ENCODE results near the gene ST6GALNAC6. TPM values are rescaled to one million over a fixed set of nuclear protein-coding genes. Genes with fewer than 3 reads are reported as not detected.
A peak's percentile ranks its signal among the peaks of the same experiment; 100 is the strongest.

ST6GALNAC6 gene
- total RNA-seq, 1 experiment from 2014 or later, result 16.5 TPM

GRCh38 chr9:127927988-127928675 lies 28.7 kb upstream of the ST6GALNAC6 start:
- no peaks in the 10 kb centered on the region for H3K27me3 Mint-ChIP-seq (ENCODE audit: insufficient read depth, unreplicated experiment)
- H3K4me3 Mint-ChIP-seq (ENCODE audit: unreplicated experiment), result peak overlapping the region; percentile 65
- POLR2A ChIA-PET, result interaction anchor here (0.6 to 0.7 kb wide), 2 partner anchors 13 to 127 kb away, joined by 3 read pairs; no protein-coding TSS in a partner anchor
- intact Hi-C loops (cut with micrococcal nuclease), result loop anchor here (10.0 kb wide), 1 partner anchor 713 kb away; no protein-coding TSS in a partner anchor
- DNase-seq (ENCODE audit: unreplicated experiment), result peak; percentile 35
- H3K27ac Mint-ChIP-seq (ENCODE audit: low read depth, unreplicated experiment), result no peak overlapping the region
- BruUV-seq (replicated peaks), result no TSS peak
- no peaks in the 10 kb centered on the region for H3K36me3 Mint-ChIP-seq (ENCODE audit: insufficient read depth, unreplicated experiment)
- H3K4me1 Mint-ChIP-seq (ENCODE audit: insufficient read depth, unreplicated experiment), result peaks cover 18% of the 10 kb centered on the region
- no peaks in the 10 kb centered on the region for H3K9me3 Mint-ChIP-seq (ENCODE audit: unreplicated experiment)
- CTCF ChIA-PET, result interaction anchor here (0.6 to 1.0 kb wide), 4 partner anchors 14 to 189 kb away, joined by 3 to 6 read pairs (median 5); no protein-coding TSS in a partner anchor
- no peak for TF ChIP-seq CTCF (IDR thresholded peaks at IDR 0.05; ENCODE audit: unreplicated experiment)

GRCh38 chr9:127927201-127927987 lies 28.0 kb upstream of the ST6GALNAC6 start:
- ChIA-PET CTCF (interaction anchor here (0.7 kb wide), 1 partner anchor 45 kb away, joined by 3 read pairs; no protein-coding TSS in a partner anchor), POLR2A (interaction anchor here (0.6 to 0.7 kb wide), 2 partner anchors 13 to 128 kb away, joined by 3 read pairs; no protein-coding TSS in a partner anchor)
- no peaks in the 10 kb centered on the region for H3K9me3 Mint-ChIP-seq (ENCODE audit: unreplicated experiment)
- H3K36me3 Mint-ChIP-seq (ENCODE audit: insufficient read depth, unreplicated experiment), result no peaks in the 10 kb centered on the region
- BruUV-seq (replicated peaks), result no TSS peak
- peak; percentile 67 for DNase-seq (ENCODE audit: unreplicated experiment)
- H3K27ac Mint-ChIP-seq (ENCODE audit: low read depth, unreplicated experiment), result no peak overlapping the region
- no peak for TF ChIP-seq CTCF (IDR thresholded peaks at IDR 0.05; ENCODE audit: unreplicated experiment)
- intact Hi-C loops (cut with micrococcal nuclease), result loop anchor here (10.0 kb wide), 1 partner anchor 713 kb away; no protein-coding TSS in a partner anchor
- H3K4me1 Mint-ChIP-seq (ENCODE audit: insufficient read depth, unreplicated experiment), result peaks cover 12% of the 10 kb centered on the region
- H3K27me3 Mint-ChIP-seq (ENCODE audit: insufficient read depth, unreplicated experiment), result no peaks in the 10 kb centered on the region
- H3K4me3 Mint-ChIP-seq (ENCODE audit: unreplicated experiment), result peak overlapping the region; percentile 65

- ChIA-PET CTCF (interaction anchor here (0.7 to 1.1 kb wide), 2 partner anchors 44 to 108 kb away, joined by 3 read pairs; no protein-coding TSS in a partner anchor), POLR2A (no interaction called here)
- intact Hi-C loops (cut with micrococcal nuclease), result loop anchor here (10.0 kb wide), 1 partner anchor 712 kb away; no protein-coding TSS in a partner anchor
- TF ChIP-seq CTCF (IDR thresholded peaks at IDR 0.05; ENCODE audit: unreplicated experiment), result no peak
- peaks cover 12% of the 10 kb centered on the region for H3K4me1 Mint-ChIP-seq (ENCODE audit: insufficient read depth, unreplicated experiment)
- no peaks in the 10 kb centered on the region for H3K9me3 Mint-ChIP-seq (ENCODE audit: unreplicated experiment)
- H3K27me3 Mint-ChIP-seq (ENCODE audit: insufficient read depth, unreplicated experiment), result no peaks in the 10 kb centered on the region
- peak overlapping the region; percentile 65 for H3K4me3 Mint-ChIP-seq (ENCODE audit: unreplicated experiment)
- BruUV-seq (replicated peaks), result no TSS peak
- DNase-seq (ENCODE audit: unreplicated experiment), result no peak
- H3K27ac Mint-ChIP-seq (ENCODE audit: low read depth, unreplicated experiment), result no peak overlapping the region
- H3K36me3 Mint-ChIP-seq (ENCODE audit: insufficient read depth, unreplicated experiment), result no peaks in the 10 kb centered on the region
Measured at GRCh38 chr9:127926906-127927200, 27.4 kb upstream of the ST6GALNAC6 start.

Measured in MCF 10A (cell line).